ENCODE data around the gene GRID1. TPM values are rescaled to one million over a fixed set of nuclear protein-coding genes. Genes with fewer than 3 reads are reported as not detected.

GRID1 gene
- total and polyA plus RNA-seq, 9 of the 15 experiments (the other 6 are each of a cell fraction or from before 2014, with no cell fraction given): 0.01 to 7.2 (median 1.2) TPM

GRCh38 chr10:86123715-86124114 is 242.9 kb downstream of the GRID1 start:
- Histone ChIP-seq H3K9me1 (ENCODE audit: control insufficient read depth, insufficient read depth, low read length) (no peaks in the 10 kb centered on the region), H3K4me3 (no peak overlapping the region), H4K20me1 (replicated peaks; ENCODE audit: control insufficient read depth, insufficient read depth, low read length) (no peaks in the 10 kb centered on the region), H2AFZ (ENCODE audit: low read depth, low read length) (no peak overlapping the region), H3K27ac (ENCODE audit: extremely low read depth, low read depth, low read length) (no peak overlapping the region), H3K4me2 (ENCODE audit: insufficient read depth, low read length) (no peak overlapping the region), H3K9ac (ENCODE audit: insufficient read depth in 1 of 2, low read depth in 2 of 2, low read length in 2 of 2) (no peak overlapping the region), H3K36me3 (ENCODE audit: control insufficient read depth, insufficient read depth, low read length) (no peaks in the 10 kb centered on the region), H3K79me2 (ENCODE audit: control insufficient read depth, insufficient read depth, low read length) (no peaks in the 10 kb centered on the region), H3K9me3 (replicated peaks; ENCODE audit: control insufficient read depth, insufficient read depth, low read depth, low read length) (no peaks in the 10 kb centered on the region), H3K4me1 (replicated peaks in 1 of 2; ENCODE audit: control insufficient read depth in 2 of 2, insufficient read depth in 2 of 2, low read length in 2 of 2) (no peaks in the 10 kb centered on the region), H3K27me3 (ENCODE audit: control insufficient read depth in 2 of 2, insufficient read depth in 2 of 2, low read length in 2 of 2) (peaks cover 0 to 4% of the 10 kb centered on the region in 2 experiments; a peak in 1 of 5 replicates)
- POLR2A ChIA-PET: no interaction called here
- no peak for ATAC-seq
- WGBS (ENCODE audit: insufficient coverage, low coverage, missing lambda C conversion rate): 0% methylated on average over 5 of the region's 6 CpGs
- FAIRE-seq: no peak
- in situ Hi-C loops (cut with MboI): no loop called here
- CTCF ChIA-PET (ENCODE audit: low intra/inter-chr PET ratio): no interaction called here
- no peak for DNase-seq (ENCODE audit: extremely low read depth in 1 of 4, low spot score in 3 of 4)
- BruUV-seq (replicated peaks): no TSS peak
- intact Hi-C loops (cut with micrococcal nuclease): loop anchor here (2.0 kb wide), 1 partner anchor 27 kb away; no protein-coding TSS in a partner anchor
- TF ChIP-seq, protein P1, sequence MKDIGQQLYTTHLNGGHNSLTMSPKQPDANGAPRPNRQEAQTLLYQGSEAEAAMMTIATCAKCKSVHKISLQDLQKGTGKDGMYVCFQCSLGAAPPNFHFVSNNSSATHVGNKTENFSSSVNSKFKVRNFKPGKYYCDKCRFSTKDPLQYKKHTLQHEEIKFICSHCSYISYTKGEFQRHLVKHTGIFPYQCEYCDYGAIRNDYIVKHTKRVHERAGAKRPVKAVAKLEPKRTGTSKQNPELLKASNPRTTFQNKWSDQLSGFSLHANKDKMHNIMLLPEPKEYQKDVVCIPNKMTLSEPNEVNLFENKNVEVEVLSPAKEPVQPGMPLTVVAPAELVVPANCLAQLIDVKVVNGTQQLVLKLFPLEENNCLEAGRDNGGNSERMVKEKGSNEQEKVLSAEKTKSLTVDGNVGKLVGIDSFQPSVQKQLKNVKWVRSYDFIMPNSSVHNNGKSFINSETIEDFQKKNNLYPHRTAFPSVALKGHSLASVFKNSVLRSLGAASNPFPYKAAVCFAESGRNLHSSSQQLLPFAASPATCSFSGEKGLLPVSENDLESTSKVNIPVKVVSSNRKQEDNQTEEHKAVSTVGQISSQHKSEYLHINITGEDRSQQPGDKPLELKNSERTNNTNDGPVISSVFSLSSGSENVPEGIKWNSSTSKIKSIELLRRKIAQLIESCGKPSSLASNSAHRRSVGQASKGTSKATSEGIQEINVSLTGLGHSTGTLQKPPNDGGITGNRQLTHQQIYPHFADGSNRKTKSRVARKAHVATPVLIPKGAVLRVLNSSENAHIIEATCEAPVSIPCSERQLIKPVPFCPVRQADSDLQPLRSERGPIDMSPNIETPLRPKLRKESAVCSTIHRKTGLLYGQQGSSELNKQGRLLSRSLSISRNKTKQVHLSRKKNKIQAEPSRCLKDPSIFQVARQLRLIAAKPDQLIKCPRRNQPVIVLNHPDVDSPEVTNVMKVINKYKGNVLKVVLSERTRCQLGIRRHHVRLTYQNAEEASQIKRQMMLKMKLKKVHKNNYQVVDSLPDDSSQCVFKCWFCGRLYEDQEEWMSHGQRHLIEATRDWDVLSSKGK (CRISPR knock-in tag; IDR thresholded peaks at IDR 0.05): no peak
- TF ChIP-seq ZBTB5 (IDR thresholded peaks at IDR 0.05) (no peak), GABPA (tag; conservative IDR thresholded peaks at IDR 0.05; ENCODE audit: low read depth) (no peak), MTA1 (IDR thresholded peaks at IDR 0.05; ENCODE audit: borderline replicate concordance) (no peak), SRSF3 (IDR thresholded peaks at IDR 0.05; ENCODE audit: insufficient read depth, low read length) (no peak), ZKSCAN1 (IDR thresholded peaks at IDR 0.05; ENCODE audit: low read depth, low read length) (no peak), FOXO4 (CRISPR knock-in tag; IDR thresholded peaks at IDR 0.05) (no peak), ZNF583 (CRISPR knock-in tag; IDR thresholded peaks at IDR 0.05) (no peak), CEBPG (CRISPR knock-in tag; IDR thresholded peaks at IDR 0.05) (no peak), CEBPG (tag; conservative IDR thresholded peaks at IDR 0.05 in 1 of 2, IDR thresholded peaks at IDR 0.05 in 1 of 2) (no peak)
- TF ChIP-seq, protein P2, sequence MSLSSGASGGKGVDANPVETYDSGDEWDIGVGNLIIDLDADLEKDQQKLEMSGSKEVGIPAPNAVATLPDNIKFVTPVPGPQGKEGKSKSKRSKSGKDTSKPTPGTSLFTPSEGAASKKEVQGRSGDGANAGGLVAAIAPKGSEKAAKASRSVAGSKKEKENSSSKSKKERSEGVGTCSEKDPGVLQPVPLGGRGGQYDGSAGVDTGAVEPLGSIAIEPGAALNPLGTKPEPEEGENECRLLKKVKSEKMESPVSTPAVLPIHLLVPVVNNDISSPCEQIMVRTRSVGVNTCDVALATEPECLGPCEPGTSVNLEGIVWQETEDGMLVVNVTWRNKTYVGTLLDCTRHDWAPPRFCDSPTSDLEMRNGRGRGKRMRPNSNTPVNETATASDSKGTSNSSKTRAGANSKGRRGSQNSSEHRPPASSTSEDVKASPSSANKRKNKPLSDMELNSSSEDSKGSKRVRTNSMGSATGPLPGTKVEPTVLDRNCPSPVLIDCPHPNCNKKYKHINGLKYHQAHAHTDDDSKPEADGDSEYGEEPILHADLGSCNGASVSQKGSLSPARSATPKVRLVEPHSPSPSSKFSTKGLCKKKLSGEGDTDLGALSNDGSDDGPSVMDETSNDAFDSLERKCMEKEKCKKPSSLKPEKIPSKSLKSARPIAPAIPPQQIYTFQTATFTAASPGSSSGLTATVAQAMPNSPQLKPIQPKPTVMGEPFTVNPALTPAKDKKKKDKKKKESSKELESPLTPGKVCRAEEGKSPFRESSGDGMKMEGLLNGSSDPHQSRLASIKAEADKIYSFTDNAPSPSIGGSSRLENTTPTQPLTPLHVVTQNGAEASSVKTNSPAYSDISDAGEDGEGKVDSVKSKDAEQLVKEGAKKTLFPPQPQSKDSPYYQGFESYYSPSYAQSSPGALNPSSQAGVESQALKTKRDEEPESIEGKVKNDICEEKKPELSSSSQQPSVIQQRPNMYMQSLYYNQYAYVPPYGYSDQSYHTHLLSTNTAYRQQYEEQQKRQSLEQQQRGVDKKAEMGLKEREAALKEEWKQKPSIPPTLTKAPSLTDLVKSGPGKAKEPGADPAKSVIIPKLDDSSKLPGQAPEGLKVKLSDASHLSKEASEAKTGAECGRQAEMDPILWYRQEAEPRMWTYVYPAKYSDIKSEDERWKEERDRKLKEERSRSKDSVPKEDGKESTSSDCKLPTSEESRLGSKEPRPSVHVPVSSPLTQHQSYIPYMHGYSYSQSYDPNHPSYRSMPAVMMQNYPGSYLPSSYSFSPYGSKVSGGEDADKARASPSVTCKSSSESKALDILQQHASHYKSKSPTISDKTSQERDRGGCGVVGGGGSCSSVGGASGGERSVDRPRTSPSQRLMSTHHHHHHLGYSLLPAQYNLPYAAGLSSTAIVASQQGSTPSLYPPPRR (CRISPR knock-in tag; IDR thresholded peaks at IDR 0.05; ENCODE audit: borderline replicate concordance): no peak
